Measurements from ENCODE around the gene UHMK1. TPM values are rescaled to one million over a fixed set of nuclear protein-coding genes. Genes with fewer than 3 reads are reported as not detected.

The UHMK1 gene
- total and polyA plus RNA-seq, 8 donors, result 4.3 to 19.0 (median 9.9) TPM

GRCh38 chr1:162527314-162527713 lies 29.7 kb downstream of the UHMK1 start:
- DNase-seq (no peak), FAIRE-seq (no peak), ATAC-seq (no peak)
- Histone ChIP-seq H3K4me1 (no peaks in the 10 kb centered on the region), H3K36me3 (peaks cover 0 to 24% (median 12%) of the 10 kb centered on the region in 3 donors), H3K9me3 (no peaks in the 10 kb centered on the region), H3K27ac (no peak overlapping the region), H3K27me3 (no peaks in the 10 kb centered on the region), H3K4me3 (no peak overlapping the region)
- intact Hi-C loops (cut with DNase I), result no loop called here
- TF ChIP-seq CTCF (IDR thresholded peaks at IDR 0.05), result no peak

- H3K4me3 ChIP-seq, result no peak overlapping the region
- intact Hi-C loops (cut with DNase I), result no loop called here
- ATAC-seq (peak in 1 of 4 donors; percentile 24), FAIRE-seq (no peak), DNase-seq (no peak)
- H3K4me1 ChIP-seq, result no peaks in the 10 kb centered on the region
- H3K9me3 ChIP-seq, result no peaks in the 10 kb centered on the region
- WGBS, 2 donors, result 85 to 89% methylated on average over 7 of the region's 7 CpGs
- H3K27ac ChIP-seq, result no peak overlapping the region
- H3K36me3 ChIP-seq, result no peaks in the 10 kb centered on the region
- H3K27me3 ChIP-seq, result no peaks in the 10 kb centered on the region
- TF ChIP-seq CTCF (IDR thresholded peaks at IDR 0.05), result no peak
Measured at GRCh38 chr1:162530307-162530987, 32.8 kb downstream of the UHMK1 start.

GRCh38 chr1:162530988-162531319 lies 33.3 kb downstream of the UHMK1 start:
- TF ChIP-seq CTCF (IDR thresholded peaks at IDR 0.05), result no peak
- Histone ChIP-seq H3K4me1 (no peaks in the 10 kb centered on the region), H3K4me3 (no peak overlapping the region), H3K27ac (no peak overlapping the region), H3K9me3 (no peaks in the 10 kb centered on the region), H3K27me3 (no peaks in the 10 kb centered on the region), H3K36me3 (no peaks in the 10 kb centered on the region)
- ATAC-seq (no peak), FAIRE-seq (no peak), DNase-seq (no peak)
- 93 to 100% methylated on average over 1 of the region's 1 CpG for WGBS, 2 donors
- intact Hi-C loops (cut with DNase I), result no loop called here

GRCh38 chr1:162535501-162535900 lies 37.9 kb downstream of the UHMK1 start:
- no peaks in the 10 kb centered on the region for H3K36me3 ChIP-seq
- FAIRE-seq, result no peak
- ATAC-seq, result no peak
- no peaks in the 10 kb centered on the region for H3K9me3 ChIP-seq
- no peaks in the 10 kb centered on the region for H3K4me1 ChIP-seq
- WGBS, 2 donors, result 45 to 48% methylated on average over 1 of the region's 1 CpG
- DNase-seq, result no peak
- intact Hi-C loops (cut with DNase I), result no loop called here
- H3K27ac ChIP-seq, result no peak overlapping the region
- H3K27me3 ChIP-seq, result no peaks in the 10 kb centered on the region
- no peak overlapping the region for H3K4me3 ChIP-seq
- no peak for TF ChIP-seq CTCF (IDR thresholded peaks at IDR 0.05)

- no peak overlapping the region for H3K27ac ChIP-seq
- DNase-seq (no peak), FAIRE-seq (no peak), ATAC-seq (no peak)
- no peaks in the 10 kb centered on the region for H3K27me3 ChIP-seq
- TF ChIP-seq CTCF (IDR thresholded peaks at IDR 0.05), result no peak
- 96 to 97% methylated on average over 2 of the region's 2 CpGs for WGBS, 2 donors
- no peaks in the 10 kb centered on the region for H3K9me3 ChIP-seq
- H3K4me3 ChIP-seq, result no peak overlapping the region
- intact Hi-C loops (cut with DNase I), result no loop called here
- no peaks in the 10 kb centered on the region for H3K4me1 ChIP-seq
- no peaks in the 10 kb centered on the region for H3K36me3 ChIP-seq
Measured at GRCh38 chr1:162536511-162536910, 38.9 kb downstream of the UHMK1 start.
